Dermis lymphatic vessel endothelial cell (primary cell): ENCODE measurements around the gene PCMTD2. TPM values are rescaled to one million over a fixed set of nuclear protein-coding genes. Genes with fewer than 3 reads are reported as not detected.

Source experiments
- total RNA-seq: library from RNA; depleted of rRNA; stranded (reverse); fragments of >200 nt; gene quantifications from 2 replicates; pipeline ENCODE4 v1.2.1, GENCODE V29; 2014

PCMTD2 gene
- total RNA-seq, result 66.9 and 126 TPM in 2 replicates

GRCh38 chr20:64255361-64256281, at the start of gene PCMTD2:
Gene PCMTD2, plus strand, starts transcription at chr20:64255748. Its CDS starts 4,218 bp downstream, at chr20:64259966.

Other genes starting within 250 kb of the PCMTD2 start
- 3.3 and 5.8 TPM in 2 replicates for gene C20orf204, start 219.6 kb upstream of the PCMTD2 start, total RNA-seq
- gene SOX18, start 206.1 kb upstream of the PCMTD2 start, total RNA-seq, result 17.7 and 30.9 TPM in 2 replicates
- gene TCEA2, start 192.6 kb upstream of the PCMTD2 start, total RNA-seq, result 34.2 and 34.3 TPM in 2 replicates
- 13.8 and 14.7 TPM in 2 replicates for gene RGS19, start 176.2 kb upstream of the PCMTD2 start, total RNA-seq
- 1.6 and 2.2 TPM in 2 replicates for gene OPRL1, start 175.7 kb upstream of the PCMTD2 start, total RNA-seq
- gene LKAAEAR1, start 171.3 kb upstream of the PCMTD2 start, total RNA-seq, result 0.17 TPM in 1 of 2 replicates, not detected in the other
- not detected in 2 replicates for gene NPBWR2, start 148.2 kb upstream of the PCMTD2 start, total RNA-seq
- gene MYT1, start 91.3 kb upstream of the PCMTD2 start, total RNA-seq, result 0.09 and 0.33 TPM in 2 replicates